GM19438 (cell line): Measurements from ENCODE around the gene PSTPIP2.

Source experiments
- ATAC-seq: cut with Tn5 transposase; IDR thresholded peaks from one replicate; pipeline ENCODE4 v1.9.1; 2021; ENCODE audit warnings: low read depth; ENCODE audit not compliant: unreplicated experiment

The PSTPIP2 gene

DNA sequence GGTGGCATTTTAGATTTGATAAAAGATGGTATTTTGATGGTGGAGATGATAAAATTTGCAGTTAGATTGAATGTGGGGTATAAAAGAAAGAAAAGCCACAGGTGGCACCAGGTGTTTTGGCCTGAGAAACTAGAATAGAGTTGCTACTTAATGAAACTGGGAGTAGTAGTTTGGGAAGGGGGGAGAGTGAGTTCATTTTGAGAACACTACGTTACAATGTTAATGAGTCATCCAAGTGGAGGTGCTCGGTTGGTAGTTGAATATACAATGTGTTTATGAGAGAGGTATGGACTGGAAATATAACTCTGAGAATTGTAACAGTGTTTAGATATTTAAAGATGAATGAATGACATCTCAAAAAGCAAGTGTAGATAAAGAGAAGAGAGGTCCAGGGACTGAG, 131.3 kb downstream of the PSTPIP2 start:
- ATAC-seq: no peak

DNA sequence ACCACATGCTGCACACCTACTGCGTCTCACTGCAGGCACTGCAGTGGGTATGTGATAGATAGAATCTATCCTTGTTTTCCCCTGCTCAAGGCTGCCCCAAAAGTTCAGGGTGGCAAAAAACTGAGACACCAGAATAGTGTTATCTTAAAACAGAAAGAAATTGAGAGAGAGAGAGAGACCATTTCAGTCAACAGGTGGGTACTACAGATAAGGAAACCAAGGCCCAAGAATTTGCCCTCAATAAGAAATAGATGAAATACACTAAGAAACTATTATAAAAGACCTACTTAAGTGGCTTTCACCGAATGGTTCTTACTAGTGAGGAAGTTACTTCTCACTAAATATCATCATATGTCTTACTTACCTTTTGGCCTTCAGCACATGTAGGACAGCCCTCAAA, 132.8 kb downstream of the PSTPIP2 start:
- no peak for ATAC-seq

DNA sequence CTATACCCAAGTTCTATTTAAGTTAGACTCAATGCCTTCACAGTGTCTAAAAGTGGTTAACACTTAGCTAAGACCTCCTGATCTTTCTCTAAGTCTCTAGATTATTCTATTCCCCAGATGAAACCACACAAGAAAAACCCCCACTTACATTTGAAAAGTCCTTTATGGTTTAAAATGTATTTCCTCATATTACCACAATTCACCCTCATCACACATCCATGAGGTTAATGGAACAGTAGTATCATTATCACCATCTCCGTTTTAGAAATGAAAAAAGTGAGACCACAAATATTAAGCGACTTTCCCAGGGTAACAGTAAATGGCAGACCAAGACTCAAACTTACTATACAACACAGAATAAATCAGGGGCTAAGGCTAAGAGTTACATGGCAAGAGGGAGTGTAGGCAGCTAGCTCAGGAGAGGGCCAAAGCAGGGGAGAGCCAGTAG, 133.5 kb downstream of the PSTPIP2 start:
- ATAC-seq: no peak

DNA sequence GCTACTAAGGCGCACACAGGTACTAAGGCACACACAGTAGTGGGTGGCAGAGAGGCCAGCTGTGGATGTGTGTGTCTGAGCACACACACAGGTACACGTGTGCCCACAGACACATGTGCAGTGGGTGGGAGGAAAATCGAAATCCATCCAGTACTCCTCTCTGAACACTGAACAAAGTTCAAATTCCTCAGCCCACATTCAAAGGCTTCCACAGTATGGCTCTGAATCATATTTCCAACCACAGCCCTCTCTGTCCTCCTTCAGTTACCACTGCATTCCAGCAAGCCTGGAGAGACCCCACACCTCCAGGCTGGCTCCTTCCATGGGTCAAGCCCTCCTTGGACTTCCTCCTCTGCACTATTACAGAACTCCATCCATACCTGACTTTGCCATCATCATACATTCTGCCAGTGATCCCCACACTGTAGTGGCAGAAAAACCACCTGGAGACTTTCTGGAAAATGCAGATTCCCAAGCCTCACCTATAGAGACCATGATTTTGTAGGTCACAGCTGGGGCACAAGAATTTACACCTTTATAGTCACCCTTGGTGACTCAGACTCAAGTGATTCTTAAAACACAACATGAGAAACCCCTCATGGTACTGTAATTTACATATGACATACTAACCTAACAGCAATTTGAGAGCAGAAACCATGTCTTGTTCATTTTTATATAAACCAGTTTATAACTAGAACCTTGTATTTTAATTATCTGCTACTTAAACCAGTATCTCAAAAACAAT, 136.3 kb downstream of the PSTPIP2 start:
- no peak for ATAC-seq
